K562 (cell line): ENCODE data around the gene LMLN. TPM values are rescaled to one million over a fixed set of nuclear protein-coding genes. Genes with fewer than 3 reads are reported as not detected.
A peak's percentile ranks its signal among the peaks of the same experiment; 100 is the strongest.

Experiments
- BRF1 ChIP-seq: IDR thresholded peaks from 3 replicates; pipeline ENCODE4 v1.6.1; 2011; ENCODE audit warnings: borderline replicate concordance, mild to moderate bottlenecking; ENCODE audit not compliant: insufficient read length; ENCODE audit errors: extremely low read depth
- COPS2 ChIP-seq: fragments of 450-650 bp; conservative IDR thresholded peaks from 2 replicates; pipeline ENCODE4 v1.6.1; 2016; ENCODE audit warnings: mild to moderate bottlenecking, moderate library complexity
- NFIX ChIP-seq: fragments of 250-450 bp; sonication (Bioruptor Pico); IDR thresholded peaks from 2 replicates; pipeline ENCODE4 v1.4.0; 2020; ENCODE audit warnings: low read depth, mild to moderate bottlenecking, moderate library complexity
- NRF1 ChIP-seq, 2 experiments: fragments of 450-650 bp; IDR thresholded peaks in 1 of 2; conservative IDR thresholded peaks in 1 of 2; 2 replicates each; pipeline ENCODE4 v1.6.1; 2014; ENCODE audit warnings: mild to moderate bottlenecking in 2 of 2
- ZNF184 ChIP-seq: sonication (generic); formaldehyde crosslinking; IDR thresholded peaks from 2 replicates; pipeline ENCODE4 v1.5.0; 2020; ENCODE audit warnings: missing genetic modification reagents
- polyA plus RNA-seq, 8 experiments: library from polyadenylated mRNA; depleted of rRNA in 4 of 8; stranded (reverse) in 5 of 8; unstranded in 3 of 8; fragments of >200 nt; fragmentation: Nextera tagmentation in 2 of 8; fragmentation: Illumina TruSeq in 1 of 8; extraction: Ambion mirVana in 2 of 8; extraction: Trizol in 1 of 8; gene quantifications; 2 replicates each; pipeline versions ENCODE4 v1.2.1 to v1.2.3, GENCODE V29; 2011 to 2014; ENCODE audit warnings: inconsistent platforms in 1 of 8, missing spikeins in 1 of 8
- total RNA-seq, 7 experiments: library from RNA; depleted of rRNA in 6 of 7; stranded (reverse); fragments of >200 nt in 6 of 7; fragmentation: Illumina TruSeq in 2 of 7; extraction: Trizol in 2 of 7; gene quantifications; 2 replicates each; pipeline versions ENCODE4 v1.2.1 to v1.2.3, GENCODE V29; 2011 to 2021; ENCODE audit warnings: low replicate concordance in 1 of 7
- TF ChIP-seq, protein P1 (sequence below): fragments of 200-600 bp; sonication (generic); IDR thresholded peaks from one replicate; pipeline ENCODE4 v1.6.1; 2012; ENCODE audit warnings: mild to moderate bottlenecking, low read depth, low read length, inconsistent platforms
- TF ChIP-seq, protein P2 (sequence below): fragments of 250-450 bp; sonication (Bioruptor Pico); IDR thresholded peaks from 2 replicates; pipeline ENCODE4 v1.4.0; 2020; ENCODE audit warnings: mild to moderate bottlenecking
- TF ChIP-seq, protein P3 (sequence below): fragments of 450-650 bp; formaldehyde crosslinking; IDR thresholded peaks from 2 replicates; pipeline ENCODE4 v1.4.0; 2020; ENCODE audit warnings: mild to moderate bottlenecking, moderate library complexity
- TF ChIP-seq, protein P4 (sequence below): fragments of 450-650 bp; IDR thresholded peaks from 2 replicates; pipeline ENCODE4 v1.6.1; 2016; ENCODE audit warnings: mild to moderate bottlenecking

The LMLN gene
- total and polyA plus RNA-seq, 9 of the 15 experiments (the other 6 are each of a cell fraction or from before 2014, with no cell fraction given) = 2.2 to 15.9 (median 6.9) TPM

DNA sequence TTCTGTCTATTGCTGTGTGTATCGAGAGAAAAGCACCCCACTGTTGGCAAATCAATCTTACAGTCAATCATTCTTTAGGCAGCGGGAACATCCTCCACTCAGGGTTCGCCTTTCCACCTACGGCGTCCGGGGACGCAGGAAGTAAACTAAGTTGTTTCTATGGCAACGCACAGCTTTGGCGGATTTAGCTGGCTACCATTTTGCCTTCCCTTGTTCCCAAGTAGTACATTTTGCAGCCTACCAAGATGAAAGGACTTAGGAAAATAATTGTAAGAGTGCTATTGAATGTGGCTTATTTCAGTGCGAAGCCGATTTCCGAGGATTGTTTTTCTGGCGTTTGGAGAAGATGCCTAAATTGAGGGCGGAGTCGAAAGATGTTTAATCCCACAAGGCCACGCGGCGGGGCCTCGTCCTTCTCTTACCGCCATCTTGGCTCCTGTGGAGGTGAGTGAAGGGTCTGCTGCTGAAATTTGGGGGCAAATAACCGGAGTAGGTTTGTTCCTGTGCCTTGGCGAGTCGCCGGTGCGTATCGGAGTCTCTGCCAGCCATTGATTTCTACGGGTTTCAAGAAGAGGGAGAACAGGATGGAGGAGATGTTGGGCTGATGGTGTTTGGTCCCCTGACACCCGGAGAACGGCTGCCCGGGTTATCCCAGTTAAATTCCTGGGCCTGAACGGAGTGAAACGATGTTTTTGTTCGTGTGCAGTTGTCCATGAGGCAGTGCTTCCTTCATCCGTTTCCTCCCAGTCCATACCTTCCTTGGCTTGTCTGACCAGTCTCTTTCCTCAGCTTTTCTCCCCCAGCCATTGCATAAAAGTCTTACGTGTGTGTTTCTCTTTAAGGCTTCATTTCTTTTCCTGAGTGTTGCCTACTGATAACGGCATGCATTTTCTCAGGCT is 10.0 kb upstream of the LMLN start, which contains the start of gene RPL35A (continued):
- TF ChIP-seq, protein P1, sequence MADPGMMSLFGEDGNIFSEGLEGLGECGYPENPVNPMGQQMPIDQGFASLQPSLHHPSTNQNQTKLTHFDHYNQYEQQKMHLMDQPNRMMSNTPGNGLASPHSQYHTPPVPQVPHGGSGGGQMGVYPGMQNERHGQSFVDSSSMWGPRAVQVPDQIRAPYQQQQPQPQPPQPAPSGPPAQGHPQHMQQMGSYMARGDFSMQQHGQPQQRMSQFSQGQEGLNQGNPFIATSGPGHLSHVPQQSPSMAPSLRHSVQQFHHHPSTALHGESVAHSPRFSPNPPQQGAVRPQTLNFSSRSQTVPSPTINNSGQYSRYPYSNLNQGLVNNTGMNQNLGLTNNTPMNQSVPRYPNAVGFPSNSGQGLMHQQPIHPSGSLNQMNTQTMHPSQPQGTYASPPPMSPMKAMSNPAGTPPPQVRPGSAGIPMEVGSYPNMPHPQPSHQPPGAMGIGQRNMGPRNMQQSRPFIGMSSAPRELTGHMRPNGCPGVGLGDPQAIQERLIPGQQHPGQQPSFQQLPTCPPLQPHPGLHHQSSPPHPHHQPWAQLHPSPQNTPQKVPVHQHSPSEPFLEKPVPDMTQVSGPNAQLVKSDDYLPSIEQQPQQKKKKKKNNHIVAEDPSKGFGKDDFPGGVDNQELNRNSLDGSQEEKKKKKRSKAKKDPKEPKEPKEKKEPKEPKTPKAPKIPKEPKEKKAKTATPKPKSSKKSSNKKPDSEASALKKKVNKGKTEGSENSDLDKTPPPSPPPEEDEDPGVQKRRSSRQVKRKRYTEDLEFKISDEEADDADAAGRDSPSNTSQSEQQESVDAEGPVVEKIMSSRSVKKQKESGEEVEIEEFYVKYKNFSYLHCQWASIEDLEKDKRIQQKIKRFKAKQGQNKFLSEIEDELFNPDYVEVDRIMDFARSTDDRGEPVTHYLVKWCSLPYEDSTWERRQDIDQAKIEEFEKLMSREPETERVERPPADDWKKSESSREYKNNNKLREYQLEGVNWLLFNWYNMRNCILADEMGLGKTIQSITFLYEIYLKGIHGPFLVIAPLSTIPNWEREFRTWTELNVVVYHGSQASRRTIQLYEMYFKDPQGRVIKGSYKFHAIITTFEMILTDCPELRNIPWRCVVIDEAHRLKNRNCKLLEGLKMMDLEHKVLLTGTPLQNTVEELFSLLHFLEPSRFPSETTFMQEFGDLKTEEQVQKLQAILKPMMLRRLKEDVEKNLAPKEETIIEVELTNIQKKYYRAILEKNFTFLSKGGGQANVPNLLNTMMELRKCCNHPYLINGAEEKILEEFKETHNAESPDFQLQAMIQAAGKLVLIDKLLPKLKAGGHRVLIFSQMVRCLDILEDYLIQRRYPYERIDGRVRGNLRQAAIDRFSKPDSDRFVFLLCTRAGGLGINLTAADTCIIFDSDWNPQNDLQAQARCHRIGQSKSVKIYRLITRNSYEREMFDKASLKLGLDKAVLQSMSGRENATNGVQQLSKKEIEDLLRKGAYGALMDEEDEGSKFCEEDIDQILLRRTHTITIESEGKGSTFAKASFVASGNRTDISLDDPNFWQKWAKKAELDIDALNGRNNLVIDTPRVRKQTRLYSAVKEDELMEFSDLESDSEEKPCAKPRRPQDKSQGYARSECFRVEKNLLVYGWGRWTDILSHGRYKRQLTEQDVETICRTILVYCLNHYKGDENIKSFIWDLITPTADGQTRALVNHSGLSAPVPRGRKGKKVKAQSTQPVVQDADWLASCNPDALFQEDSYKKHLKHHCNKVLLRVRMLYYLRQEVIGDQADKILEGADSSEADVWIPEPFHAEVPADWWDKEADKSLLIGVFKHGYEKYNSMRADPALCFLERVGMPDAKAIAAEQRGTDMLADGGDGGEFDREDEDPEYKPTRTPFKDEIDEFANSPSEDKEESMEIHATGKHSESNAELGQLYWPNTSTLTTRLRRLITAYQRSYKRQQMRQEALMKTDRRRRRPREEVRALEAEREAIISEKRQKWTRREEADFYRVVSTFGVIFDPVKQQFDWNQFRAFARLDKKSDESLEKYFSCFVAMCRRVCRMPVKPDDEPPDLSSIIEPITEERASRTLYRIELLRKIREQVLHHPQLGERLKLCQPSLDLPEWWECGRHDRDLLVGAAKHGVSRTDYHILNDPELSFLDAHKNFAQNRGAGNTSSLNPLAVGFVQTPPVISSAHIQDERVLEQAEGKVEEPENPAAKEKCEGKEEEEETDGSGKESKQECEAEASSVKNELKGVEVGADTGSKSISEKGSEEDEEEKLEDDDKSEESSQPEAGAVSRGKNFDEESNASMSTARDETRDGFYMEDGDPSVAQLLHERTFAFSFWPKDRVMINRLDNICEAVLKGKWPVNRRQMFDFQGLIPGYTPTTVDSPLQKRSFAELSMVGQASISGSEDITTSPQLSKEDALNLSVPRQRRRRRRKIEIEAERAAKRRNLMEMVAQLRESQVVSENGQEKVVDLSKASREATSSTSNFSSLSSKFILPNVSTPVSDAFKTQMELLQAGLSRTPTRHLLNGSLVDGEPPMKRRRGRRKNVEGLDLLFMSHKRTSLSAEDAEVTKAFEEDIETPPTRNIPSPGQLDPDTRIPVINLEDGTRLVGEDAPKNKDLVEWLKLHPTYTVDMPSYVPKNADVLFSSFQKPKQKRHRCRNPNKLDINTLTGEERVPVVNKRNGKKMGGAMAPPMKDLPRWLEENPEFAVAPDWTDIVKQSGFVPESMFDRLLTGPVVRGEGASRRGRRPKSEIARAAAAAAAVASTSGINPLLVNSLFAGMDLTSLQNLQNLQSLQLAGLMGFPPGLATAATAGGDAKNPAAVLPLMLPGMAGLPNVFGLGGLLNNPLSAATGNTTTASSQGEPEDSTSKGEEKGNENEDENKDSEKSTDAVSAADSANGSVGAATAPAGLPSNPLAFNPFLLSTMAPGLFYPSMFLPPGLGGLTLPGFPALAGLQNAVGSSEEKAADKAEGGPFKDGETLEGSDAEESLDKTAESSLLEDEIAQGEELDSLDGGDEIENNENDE = no peak
- TF ChIP-seq, protein P2, sequence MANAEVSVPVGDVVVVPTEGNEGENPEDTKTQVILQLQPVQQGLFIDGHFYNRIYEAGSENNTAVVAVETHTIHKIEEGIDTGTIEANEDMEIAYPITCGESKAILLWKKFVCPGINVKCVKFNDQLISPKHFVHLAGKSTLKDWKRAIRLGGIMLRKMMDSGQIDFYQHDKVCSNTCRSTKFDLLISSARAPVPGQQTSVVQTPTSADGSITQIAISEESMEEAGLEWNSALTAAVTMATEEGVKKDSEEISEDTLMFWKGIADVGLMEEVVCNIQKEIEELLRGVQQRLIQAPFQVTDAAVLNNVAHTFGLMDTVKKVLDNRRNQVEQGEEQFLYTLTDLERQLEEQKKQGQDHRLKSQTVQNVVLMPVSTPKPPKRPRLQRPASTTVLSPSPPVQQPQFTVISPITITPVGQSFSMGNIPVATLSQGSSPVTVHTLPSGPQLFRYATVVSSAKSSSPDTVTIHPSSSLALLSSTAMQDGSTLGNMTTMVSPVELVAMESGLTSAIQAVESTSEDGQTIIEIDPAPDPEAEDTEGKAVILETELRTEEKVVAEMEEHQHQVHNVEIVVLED (CRISPR knock-in tag) = peak; percentile 13; the same call in 1 of the 2 replicates
- TF ChIP-seq, protein P3, sequence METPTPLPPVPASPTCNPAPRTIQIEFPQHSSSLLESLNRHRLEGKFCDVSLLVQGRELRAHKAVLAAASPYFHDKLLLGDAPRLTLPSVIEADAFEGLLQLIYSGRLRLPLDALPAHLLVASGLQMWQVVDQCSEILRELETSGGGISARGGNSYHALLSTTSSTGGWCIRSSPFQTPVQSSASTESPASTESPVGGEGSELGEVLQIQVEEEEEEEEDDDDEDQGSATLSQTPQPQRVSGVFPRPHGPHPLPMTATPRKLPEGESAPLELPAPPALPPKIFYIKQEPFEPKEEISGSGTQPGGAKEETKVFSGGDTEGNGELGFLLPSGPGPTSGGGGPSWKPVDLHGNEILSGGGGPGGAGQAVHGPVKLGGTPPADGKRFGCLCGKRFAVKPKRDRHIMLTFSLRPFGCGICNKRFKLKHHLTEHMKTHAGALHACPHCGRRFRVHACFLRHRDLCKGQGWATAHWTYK (CRISPR knock-in tag) = no peak
- TF ChIP-seq NFIX (CRISPR knock-in tag) (no peak), ZNF184 (no peak), COPS2 (no peak), NRF1 (conservative IDR thresholded peaks at IDR 0.05 in 1 of 2, IDR thresholded peaks at IDR 0.05 in 1 of 2) (peak; percentile 35 to 40; a peak in 1 of 4 replicates), BRF1 (no peak)
- TF ChIP-seq, protein P4, sequence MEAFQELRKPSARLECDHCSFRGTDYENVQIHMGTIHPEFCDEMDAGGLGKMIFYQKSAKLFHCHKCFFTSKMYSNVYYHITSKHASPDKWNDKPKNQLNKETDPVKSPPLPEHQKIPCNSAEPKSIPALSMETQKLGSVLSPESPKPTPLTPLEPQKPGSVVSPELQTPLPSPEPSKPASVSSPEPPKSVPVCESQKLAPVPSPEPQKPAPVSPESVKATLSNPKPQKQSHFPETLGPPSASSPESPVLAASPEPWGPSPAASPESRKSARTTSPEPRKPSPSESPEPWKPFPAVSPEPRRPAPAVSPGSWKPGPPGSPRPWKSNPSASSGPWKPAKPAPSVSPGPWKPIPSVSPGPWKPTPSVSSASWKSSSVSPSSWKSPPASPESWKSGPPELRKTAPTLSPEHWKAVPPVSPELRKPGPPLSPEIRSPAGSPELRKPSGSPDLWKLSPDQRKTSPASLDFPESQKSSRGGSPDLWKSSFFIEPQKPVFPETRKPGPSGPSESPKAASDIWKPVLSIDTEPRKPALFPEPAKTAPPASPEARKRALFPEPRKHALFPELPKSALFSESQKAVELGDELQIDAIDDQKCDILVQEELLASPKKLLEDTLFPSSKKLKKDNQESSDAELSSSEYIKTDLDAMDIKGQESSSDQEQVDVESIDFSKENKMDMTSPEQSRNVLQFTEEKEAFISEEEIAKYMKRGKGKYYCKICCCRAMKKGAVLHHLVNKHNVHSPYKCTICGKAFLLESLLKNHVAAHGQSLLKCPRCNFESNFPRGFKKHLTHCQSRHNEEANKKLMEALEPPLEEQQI = peak; percentile 75
